ENCODE results near the gene CCL26. TPM values are rescaled to one million over a fixed set of nuclear protein-coding genes. Genes with fewer than 3 reads are reported as not detected.
"Not testable (repeated sequence)": the region's sequence is repeated elsewhere in the genome, so short reads cannot be mapped to it uniquely, and the experiment has no call there.

CCL26 gene
- total RNA-seq, 4 donors from 2014 or later = not detected

- Histone ChIP-seq H3K27ac (peak overlapping the region in 2 of 3 donors; percentile 49 to 75), H3K27me3 (no peaks in the 10 kb centered on the region), H3K9me3 (no peaks in the 10 kb centered on the region), H3K4me1 (peaks cover 10 to 20% of the 10 kb centered on the region in 2 donors), H3K4me3 (replicated peaks in 1 of 3) (no peak overlapping the region), H3K36me3 (no peaks in the 10 kb centered on the region)
- intact Hi-C loops (cut with DNase I) = no loop called here
- DNase-seq = no peak
- no peak for TF ChIP-seq POLR2A (IDR thresholded peaks at IDR 0.05)
- TF ChIP-seq CTCF (IDR thresholded peaks at IDR 0.05) = no peak
- 89% methylated on average over 12 of the region's 12 CpGs for WGBS, 2 donors
These were observed 39.9 kb downstream of the CCL26 start for GRCh38 chr7:75732016-75732521.

- WGBS, 2 donors = 62 to 75% methylated on average over 4 of the region's 4 CpGs
- Histone ChIP-seq H3K27ac (no peak overlapping the region), H3K36me3 (no peaks in the 10 kb centered on the region), H3K27me3 (no peaks in the 10 kb centered on the region), H3K4me1 (peaks cover 10 to 20% of the 10 kb centered on the region in 2 donors), H3K4me3 (replicated peaks in 1 of 3) (no peak overlapping the region), H3K9me3 (no peaks in the 10 kb centered on the region)
- TF ChIP-seq CTCF (IDR thresholded peaks at IDR 0.05) (no peak), POLR2A (IDR thresholded peaks at IDR 0.05) (no peak)
- DNase-seq = no peak
- intact Hi-C loops (cut with DNase I) = no loop called here
These were observed 42.1 kb downstream of the CCL26 start for GRCh38 chr7:75729851-75730274.

GRCh38 chr7:75727881-75728593, 44.0 kb downstream of the CCL26 start:
- no peaks in the 10 kb centered on the region for H3K27me3 ChIP-seq
- TF ChIP-seq CTCF (IDR thresholded peaks at IDR 0.05) (no peak), POLR2A (IDR thresholded peaks at IDR 0.05) (peak in 1 of 2 donors; percentile 31)
- intact Hi-C loops (cut with DNase I) = no loop called here
- H3K36me3 ChIP-seq = no peaks in the 10 kb centered on the region
- H3K27ac ChIP-seq = peak overlapping the region; percentile 23 to 72 (median 60)
- H3K4me3 ChIP-seq (replicated peaks in 1 of 3) = no peak overlapping the region
- H3K4me1 ChIP-seq = peaks cover 10 to 22% of the 10 kb centered on the region in 2 donors
- H3K9me3 ChIP-seq = no peaks in the 10 kb centered on the region
- WGBS, 2 donors = 31 to 38% methylated on average over 8 of the region's 8 CpGs
- peak; percentile 95 to 97 for DNase-seq

GRCh38 chr7:75727351-75727750, 44.7 kb downstream of the CCL26 start:
- H3K4me1 ChIP-seq = peaks cover 10 to 29% of the 10 kb centered on the region in 2 donors
- H3K36me3 ChIP-seq; H3K9me3 ChIP-seq; DNase-seq; H3K4me3 ChIP-seq (replicated peaks in 1 of 3); intact Hi-C loops (cut with DNase I); H3K27me3 ChIP-seq: not testable (repeated sequence)
- WGBS, 2 donors = 87 to 93% methylated on average over 6 of the region's 6 CpGs
- peak overlapping the region in 2 of 3 donors; percentile 60 to 72 for H3K27ac ChIP-seq

- WGBS, 2 donors = 93 to 94% methylated on average over 6 of the region's 6 CpGs
- Histone ChIP-seq H3K9me3 (no peaks in the 10 kb centered on the region), H3K4me3 (replicated peaks in 1 of 3) (no peak overlapping the region), H3K27ac (no peak overlapping the region), H3K36me3 (no peaks in the 10 kb centered on the region), H3K27me3 (no peaks in the 10 kb centered on the region), H3K4me1 (peaks cover 10 to 26% of the 10 kb centered on the region in 2 donors)
- TF ChIP-seq POLR2A (IDR thresholded peaks at IDR 0.05) (no peak), CTCF (IDR thresholded peaks at IDR 0.05) (no peak)
- DNase-seq = no peak
- intact Hi-C loops (cut with DNase I) = no loop called here
These were observed 46.7 kb downstream of the CCL26 start for GRCh38 chr7:75725306-75725705.
